ENCODE results near the gene IL17RA.
"Not testable (repeated sequence)": the region's sequence is repeated elsewhere in the genome, so short reads cannot be mapped to it uniquely, and the experiment has no call there.

Gene IL17RA, protein sequence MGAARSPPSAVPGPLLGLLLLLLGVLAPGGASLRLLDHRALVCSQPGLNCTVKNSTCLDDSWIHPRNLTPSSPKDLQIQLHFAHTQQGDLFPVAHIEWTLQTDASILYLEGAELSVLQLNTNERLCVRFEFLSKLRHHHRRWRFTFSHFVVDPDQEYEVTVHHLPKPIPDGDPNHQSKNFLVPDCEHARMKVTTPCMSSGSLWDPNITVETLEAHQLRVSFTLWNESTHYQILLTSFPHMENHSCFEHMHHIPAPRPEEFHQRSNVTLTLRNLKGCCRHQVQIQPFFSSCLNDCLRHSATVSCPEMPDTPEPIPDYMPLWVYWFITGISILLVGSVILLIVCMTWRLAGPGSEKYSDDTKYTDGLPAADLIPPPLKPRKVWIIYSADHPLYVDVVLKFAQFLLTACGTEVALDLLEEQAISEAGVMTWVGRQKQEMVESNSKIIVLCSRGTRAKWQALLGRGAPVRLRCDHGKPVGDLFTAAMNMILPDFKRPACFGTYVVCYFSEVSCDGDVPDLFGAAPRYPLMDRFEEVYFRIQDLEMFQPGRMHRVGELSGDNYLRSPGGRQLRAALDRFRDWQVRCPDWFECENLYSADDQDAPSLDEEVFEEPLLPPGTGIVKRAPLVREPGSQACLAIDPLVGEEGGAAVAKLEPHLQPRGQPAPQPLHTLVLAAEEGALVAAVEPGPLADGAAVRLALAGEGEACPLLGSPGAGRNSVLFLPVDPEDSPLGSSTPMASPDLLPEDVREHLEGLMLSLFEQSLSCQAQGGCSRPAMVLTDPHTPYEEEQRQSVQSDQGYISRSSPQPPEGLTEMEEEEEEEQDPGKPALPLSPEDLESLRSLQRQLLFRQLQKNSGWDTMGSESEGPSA

GRCh38 chr22:17084554-17085276 is at the start of gene IL17RA:
TSS of gene IL17RA (plus strand) at chr22:17085000. CDS start at chr22:17085092, 92 bp downstream.
- no peaks in the 10 kb centered on the region for H3K9me3 ChIP-seq (ENCODE audit: insufficient read depth, low read length)
- H3K9ac ChIP-seq (ENCODE audit: insufficient read length, low read depth) = peak within 1 kb of the TSS; percentile 77
- peak within 1 kb of the TSS; percentile 64 for H3K4me3 ChIP-seq (ENCODE audit: insufficient read length, low read depth)
- peak; percentile 65 for DNase-seq (ENCODE audit: low read depth, low spot score)
- no peaks in the 10 kb centered on the region for H3K4me1 ChIP-seq (ENCODE audit: insufficient read depth, insufficient read length)
- H3K36me3 ChIP-seq (ENCODE audit: insufficient read depth, insufficient read length, low read length) = no peaks in the 10 kb centered on the region
- TF ChIP-seq SUZ12 (IDR thresholded peaks at IDR 0.05; ENCODE audit: extremely low read depth, insufficient read depth, insufficient read length) (no peak), ZNF274 (IDR thresholded peaks at IDR 0.05; ENCODE audit: low read depth, low read length) (no peak), YY1 (IDR thresholded peaks at IDR 0.05; ENCODE audit: insufficient read depth, insufficient read length) (no peak)
- peaks cover 30% of the 10 kb centered on the region for H3K27me3 ChIP-seq (ENCODE audit: insufficient read depth, insufficient read length)

GRCh38 chr22:17035246-17035645 is 49.6 kb upstream of the IL17RA start:
- Histone ChIP-seq H3K36me3 (ENCODE audit: insufficient read depth, insufficient read length, low read length) (no peaks in the 10 kb centered on the region), H3K4me1 (ENCODE audit: insufficient read depth, insufficient read length) (no peaks in the 10 kb centered on the region), H3K9ac (ENCODE audit: insufficient read length, low read depth) (no peak overlapping the region), H3K27me3 (ENCODE audit: insufficient read depth, insufficient read length) (peaks cover 18% of the 10 kb centered on the region), H3K9me3 (ENCODE audit: insufficient read depth, low read length) (no peaks in the 10 kb centered on the region), H3K4me3 (ENCODE audit: insufficient read length, low read depth) (no peak overlapping the region)
- DNase-seq (ENCODE audit: low read depth, low spot score) = no peak
- no peak for TF ChIP-seq SUZ12 (IDR thresholded peaks at IDR 0.05; ENCODE audit: extremely low read depth, insufficient read depth, insufficient read length)
- TF ChIP-seq ZNF274 (IDR thresholded peaks at IDR 0.05; ENCODE audit: low read depth, low read length) = no peak
- TF ChIP-seq YY1 (IDR thresholded peaks at IDR 0.05; ENCODE audit: insufficient read depth, insufficient read length) = no peak

- DNase-seq (ENCODE audit: low read depth, low spot score); H3K4me1 ChIP-seq (ENCODE audit: insufficient read depth, insufficient read length); H3K36me3 ChIP-seq (ENCODE audit: insufficient read depth, insufficient read length, low read length); H3K9me3 ChIP-seq (ENCODE audit: insufficient read depth, low read length): not testable (repeated sequence)
- H3K9ac ChIP-seq (ENCODE audit: insufficient read length, low read depth) = peak overlapping the region; percentile 32
- H3K4me3 ChIP-seq (ENCODE audit: insufficient read length, low read depth) = peak overlapping the region; percentile 11
- H3K27me3 ChIP-seq (ENCODE audit: insufficient read depth, insufficient read length) = peaks cover 18% of the 10 kb centered on the region
These were observed 48.6 kb upstream of the IL17RA start for GRCh38 chr22:17035976-17036841.

GRCh38 chr22:17036842-17037711 is 47.7 kb upstream of the IL17RA start:
- peak overlapping the region; percentile 70 for H3K9ac ChIP-seq (ENCODE audit: insufficient read length, low read depth)
- not testable (repeated sequence) for H3K4me1 ChIP-seq (ENCODE audit: insufficient read depth, insufficient read length); H3K36me3 ChIP-seq (ENCODE audit: insufficient read depth, insufficient read length, low read length); DNase-seq (ENCODE audit: low read depth, low spot score); H3K9me3 ChIP-seq (ENCODE audit: insufficient read depth, low read length)
- H3K4me3 ChIP-seq (ENCODE audit: insufficient read length, low read depth) = peak overlapping the region; percentile 50
- peaks cover 18% of the 10 kb centered on the region for H3K27me3 ChIP-seq (ENCODE audit: insufficient read depth, insufficient read length)

GRCh38 chr22:17043521-17043920 is 41.3 kb upstream of the IL17RA start:
- Histone ChIP-seq H3K36me3 (ENCODE audit: insufficient read depth, insufficient read length, low read length) (peaks cover 30% of the 10 kb centered on the region), H3K4me1 (ENCODE audit: insufficient read depth, insufficient read length) (no peaks in the 10 kb centered on the region), H3K9ac (ENCODE audit: insufficient read length, low read depth) (no peak overlapping the region), H3K4me3 (ENCODE audit: insufficient read length, low read depth) (no peak overlapping the region), H3K27me3 (ENCODE audit: insufficient read depth, insufficient read length) (no peaks in the 10 kb centered on the region), H3K9me3 (ENCODE audit: insufficient read depth, low read length) (no peaks in the 10 kb centered on the region)
- TF ChIP-seq ZNF274 (IDR thresholded peaks at IDR 0.05; ENCODE audit: low read depth, low read length) (no peak), SUZ12 (IDR thresholded peaks at IDR 0.05; ENCODE audit: extremely low read depth, insufficient read depth, insufficient read length) (no peak), YY1 (IDR thresholded peaks at IDR 0.05; ENCODE audit: insufficient read depth, insufficient read length) (no peak)
- no peak for DNase-seq (ENCODE audit: low read depth, low spot score)
